ENCODE results near the gene NR1D2. TPM values are rescaled to one million over a fixed set of nuclear protein-coding genes. Genes with fewer than 3 reads are reported as not detected.

Gene NR1D2
- total and polyA plus RNA-seq, 2 of the 13 experiments (the other 11 are each of a cell fraction or from before 2014, with no cell fraction given): 5.3 to 8.1 TPM

- TF ChIP-seq ZNF280D (CRISPR knock-in tag; IDR thresholded peaks at IDR 0.05) (peak; percentile 84; the same call in 1 of the 2 replicates), PCBP1 (IDR thresholded peaks at IDR 0.05; ENCODE audit: borderline replicate concordance, low read depth, low read length) (peak; percentile 68; the same call in 1 of the 2 replicates), ZFY (CRISPR knock-in tag; IDR thresholded peaks at IDR 0.05) (peak; percentile 96), FOXA1 (IDR thresholded peaks at IDR 0.05) (no peak), FOXA1 (CRISPR knock-in tag; IDR thresholded peaks at IDR 0.05) (0 out of 2 replicates have a peak, but pooled peaks have one; percentile 2), FOSL1 (CRISPR knock-in tag; IDR thresholded peaks at IDR 0.05; ENCODE audit: borderline replicate concordance) (no peak), ZNF232 (CRISPR knock-in tag; IDR thresholded peaks at IDR 0.05; ENCODE audit: borderline replicate concordance) (peak; percentile 71; the same call in 1 of the 2 replicates), KLF15 (CRISPR knock-in tag; IDR thresholded peaks at IDR 0.05; ENCODE audit: borderline replicate concordance) (no peak; the same call in 1 of the 2 replicates), NAIF1 (CRISPR knock-in tag; IDR thresholded peaks at IDR 0.05; ENCODE audit: borderline replicate concordance) (peak; percentile 75; the same call in 1 of the 2 replicates), SATB2 (CRISPR knock-in tag; IDR thresholded peaks at IDR 0.05) (peak; percentile 80; the same call in 1 of the 2 replicates), HNRNPL (IDR thresholded peaks at IDR 0.05; ENCODE audit: low read depth, low read length) (peak; percentile 57; the same call in 1 of the 2 replicates), ZMAT5 (CRISPR knock-in tag; IDR thresholded peaks at IDR 0.05; ENCODE audit: borderline replicate concordance, low read depth) (no peak), ATF7-NPFF (CRISPR knock-in tag; IDR thresholded peaks at IDR 0.05; ENCODE audit: low read depth) (peak; percentile 78), ZNF572 (CRISPR knock-in tag; IDR thresholded peaks at IDR 0.05) (peak; percentile 87; the same call in 1 of the 2 replicates), JARID2 (CRISPR knock-in tag; IDR thresholded peaks at IDR 0.05; ENCODE audit: insufficient replicate concordance) (no peak), FOXJ3 (CRISPR knock-in tag; IDR thresholded peaks at IDR 0.05; ENCODE audit: borderline replicate concordance) (no peak), DPF2 (CRISPR knock-in tag; IDR thresholded peaks at IDR 0.05; ENCODE audit: borderline replicate concordance, low read depth) (no peak), TOE1 (CRISPR knock-in tag; IDR thresholded peaks at IDR 0.05) (peak; percentile 74), ZNF317 (CRISPR knock-in tag; IDR thresholded peaks at IDR 0.05) (peak; percentile 82), TOPORS (CRISPR knock-in tag; IDR thresholded peaks at IDR 0.05) (no peak), PBX3 (CRISPR knock-in tag; IDR thresholded peaks at IDR 0.05; ENCODE audit: borderline replicate concordance) (no peak; the same call in 1 of the 2 replicates), MNT (IDR thresholded peaks at IDR 0.05) (0 out of 2 replicates have a peak, but pooled peaks have one; percentile 38)
These were observed 28.0 kb upstream of the NR1D2 start, which contains the start of the genes NKIRAS1 and RPL15 (continued) for GRCh38 chr3:23916886-23917678.

All from HepG2 (cell line).